ENCODE data around the gene DRD4. TPM values are rescaled to one million over a fixed set of nuclear protein-coding genes. Genes with fewer than 3 reads are reported as not detected.

DRD4 gene
- total RNA-seq, 1 donor from 2014 or later, result not detected

GRCh38 chr11:628056-628455, 9.0 kb upstream of the DRD4 start:
- DNase-seq (ENCODE audit: low read depth), result no peak
- H3K4me3 ChIP-seq (ENCODE audit: low read depth, low read length), result no peak overlapping the region
- no peak for TF ChIP-seq CTCF (conservative IDR thresholded peaks at IDR 0.05; ENCODE audit: low read depth, low read length)

- DNase-seq (ENCODE audit: low read depth), result no peak
- TF ChIP-seq CTCF (conservative IDR thresholded peaks at IDR 0.05; ENCODE audit: low read depth, low read length), result no peak
- no peak overlapping the region for H3K4me3 ChIP-seq (ENCODE audit: low read depth, low read length)
These were observed 7.9 kb upstream of the DRD4 start for GRCh38 chr11:629237-629583.

- no peak for TF ChIP-seq CTCF (conservative IDR thresholded peaks at IDR 0.05; ENCODE audit: low read depth, low read length)
- H3K4me3 ChIP-seq (ENCODE audit: low read depth, low read length), result no peak overlapping the region
- DNase-seq (ENCODE audit: low read depth), result no peak
These were observed 6.2 kb upstream of the DRD4 start for GRCh38 chr11:630871-631270.

- no peak for TF ChIP-seq CTCF (conservative IDR thresholded peaks at IDR 0.05; ENCODE audit: low read depth, low read length)
- DNase-seq (ENCODE audit: low read depth), result no peak
- no peak overlapping the region for H3K4me3 ChIP-seq (ENCODE audit: low read depth, low read length)
These were observed 1.0 kb upstream of the DRD4 start for GRCh38 chr11:635945-636510.

- no peak for TF ChIP-seq CTCF (conservative IDR thresholded peaks at IDR 0.05; ENCODE audit: low read depth, low read length)
- no peak overlapping the region for H3K4me3 ChIP-seq (ENCODE audit: low read depth, low read length)
- DNase-seq (ENCODE audit: low read depth), result no peak
These were observed 194 bp downstream of the DRD4 start for GRCh38 chr11:637333-637592.

GRCh38 chr11:637593-638521, 788 bp downstream of the DRD4 start:
- no peak for TF ChIP-seq CTCF (conservative IDR thresholded peaks at IDR 0.05; ENCODE audit: low read depth, low read length)
- H3K4me3 ChIP-seq (ENCODE audit: low read depth, low read length), result no peak overlapping the region
- no peak for DNase-seq (ENCODE audit: low read depth)

Measured in epithelial cell of proximal tubule (primary cell).